IMR-90 (cell line): ENCODE results near the gene RAB15. TPM values are rescaled to one million over a fixed set of nuclear protein-coding genes. Genes with fewer than 3 reads are reported as not detected.

Source experiments
- ATAC-seq: fragments of 200-7000 bp; cut with Tn5 transposase; 2 replicates; pipeline ENCODE4 v1.9.1; 2020; ENCODE audit warnings: low read depth, mild to moderate bottlenecking, moderate library complexity
- BruUV-seq: library from RNA; stranded (reverse); fragments of 400-500 nt; replicated peaks from 2 replicates; lab custom pipeline; 2021; lab: Mats Ljungman, UMichigan
- CTCF ChIA-PET: fragments of 300-600 bp; formaldehyde crosslinking; extraction: SDS; loops from one replicate; lab custom pipeline; 2021; ENCODE audit warnings: antibody characterized with exemption; lab: Yijun Ruan, JAX
- POLR2A ChIA-PET: fragments of 300-600 bp; sonication (Branson Sonifier 250); formaldehyde crosslinking; loops from one replicate; lab custom pipeline; 2022; ENCODE audit warnings: antibody characterized with exemption; ENCODE audit not compliant: unreplicated experiment; lab: Charles Lee
- DNase-seq: peaks from one replicate; pipeline ENCODE4 v3.0.0; 2013
- H2AFZ ChIP-seq: replicated peaks from 2 replicates; pipeline ENCODE3; 2013; ENCODE audit warnings: low read length, mild to moderate bottlenecking; ENCODE audit not compliant: poor library complexity
- H2AK5ac ChIP-seq: 2 replicates; pipeline ENCODE4 v1.6.1; 2013; ENCODE audit warnings: low read depth, low read length, inconsistent platforms
- H2AK9ac ChIP-seq: replicated peaks from 2 replicates; pipeline ENCODE3; 2013; ENCODE audit warnings: mild to moderate bottlenecking, low read depth, low read length, moderate library complexity; ENCODE audit not compliant: poor library complexity
- H2BK120ac ChIP-seq: 2 replicates; pipeline ENCODE4 v1.6.1; 2013; ENCODE audit warnings: low read depth, low read length, inconsistent platforms
- H2BK15ac ChIP-seq: 3 replicates; pipeline ENCODE4 v1.6.1; 2013; ENCODE audit warnings: low read depth, low read length, inconsistent platforms
- H2BK20ac ChIP-seq: 2 replicates; pipeline ENCODE4 v1.6.1; 2013; ENCODE audit warnings: low read depth, mild to moderate bottlenecking, inconsistent platforms, low read length, moderate library complexity
- H2BK5ac ChIP-seq: 2 replicates; pipeline ENCODE4 v1.6.1; 2013; ENCODE audit warnings: mild to moderate bottlenecking, low read depth, low read length, inconsistent platforms; ENCODE audit not compliant: poor library complexity, severe bottlenecking
- H3K14ac ChIP-seq: replicated peaks from 2 replicates; pipeline ENCODE4 v1.6.1; 2013; ENCODE audit warnings: low read depth, low read length, inconsistent platforms
- H3K18ac ChIP-seq: 2 replicates; pipeline ENCODE4 v1.6.1; 2013; ENCODE audit warnings: low read depth, low read length, control low read depth
- H3K23ac ChIP-seq: 2 replicates; pipeline ENCODE4 v1.6.1; 2013; ENCODE audit warnings: low read depth, low read length, inconsistent platforms
- H3K27ac ChIP-seq: 2 replicates; pipeline ENCODE4 v1.5.1; 2013; ENCODE audit warnings: mild to moderate bottlenecking, control low read depth, low read length; ENCODE audit not compliant: insufficient read depth
- H3K27me3 ChIP-seq: 2 replicates; pipeline ENCODE4 v1.6.1; 2013; ENCODE audit warnings: low read length; ENCODE audit not compliant: control insufficient read depth, insufficient read depth
- H3K36me3 ChIP-seq: 2 replicates; pipeline ENCODE4 v1.6.1; 2013; ENCODE audit warnings: low read length, mixed read lengths; ENCODE audit not compliant: control insufficient read depth, insufficient read depth
- H3K4ac ChIP-seq: 2 replicates; pipeline ENCODE4 v1.6.1; 2013; ENCODE audit warnings: low read depth, low read length, inconsistent platforms
- H3K4me1 ChIP-seq: 2 replicates; pipeline ENCODE4 v1.6.1; 2013; ENCODE audit warnings: low read length, mixed read lengths; ENCODE audit not compliant: control insufficient read depth, insufficient read depth
- H3K4me2 ChIP-seq: 2 replicates; pipeline ENCODE4 v1.6.1; 2013; ENCODE audit warnings: low read depth, mild to moderate bottlenecking, control low read depth, low read length, moderate library complexity
- H3K4me3 ChIP-seq: 2 replicates; pipeline ENCODE4 v1.5.1; 2013; ENCODE audit warnings: low read depth, mild to moderate bottlenecking, control low read depth, low read length, moderate library complexity; ENCODE audit not compliant: insufficient read depth
- H3K56ac ChIP-seq: 2 replicates; pipeline ENCODE4 v1.6.1; 2013; ENCODE audit warnings: low read length, inconsistent platforms; ENCODE audit not compliant: insufficient read depth; ENCODE audit errors: extremely low read depth
- H3K79me1 ChIP-seq, 2 experiments: 2 replicates each; pipeline ENCODE4 v1.6.1; 2013; ENCODE audit warnings: low read length in 2 of 2, inconsistent platforms in 1 of 2, low read depth in 1 of 2
- H3K9ac ChIP-seq: 2 replicates; pipeline ENCODE4 v1.6.1; 2013; ENCODE audit warnings: low read depth, low read length, control low read depth
- H3K9me1 ChIP-seq: 2 replicates; pipeline ENCODE4 v1.6.1; 2013; ENCODE audit warnings: low read length, inconsistent platforms; ENCODE audit not compliant: insufficient read depth
- H3K9me3 ChIP-seq: 2 replicates; pipeline ENCODE4 v1.6.1; 2013; ENCODE audit warnings: low read length; ENCODE audit not compliant: control insufficient read depth, insufficient read depth
- H4K20me1 ChIP-seq: 2 replicates; pipeline ENCODE4 v1.6.1; 2013; ENCODE audit warnings: low read length, inconsistent platforms; ENCODE audit not compliant: insufficient read depth
- H4K5ac ChIP-seq: 2 replicates; pipeline ENCODE4 v1.6.1; 2013; ENCODE audit warnings: mild to moderate bottlenecking, low read depth, low read length, control low read depth
- H4K8ac ChIP-seq, 2 experiments: 2 replicates each; pipeline ENCODE4 v1.6.1; 2013; ENCODE audit warnings: low read depth in 2 of 2, low read length in 2 of 2, control low read depth in 1 of 2, inconsistent platforms in 1 of 2
- H4K91ac ChIP-seq: 2 replicates; pipeline ENCODE4 v1.6.1; 2013; ENCODE audit warnings: low read depth, low read length, inconsistent platforms; ENCODE audit not compliant: insufficient read depth
- MAZ ChIP-seq: IDR thresholded peaks from 2 replicates; pipeline ENCODE4 v1.6.1; 2012; ENCODE audit warnings: low read depth, mild to moderate bottlenecking, low read length, improper control_type of control experiment, moderate library complexity, borderline replicate concordance
- NFE2L2 ChIP-seq: fragments of 150-350 bp; IDR thresholded peaks from 2 replicates; pipeline ENCODE4 v1.6.1; 2016; ENCODE audit warnings: low read depth, mild to moderate bottlenecking, low read length
- RCOR1 ChIP-seq: IDR thresholded peaks from 2 replicates; pipeline ENCODE4 v1.6.1; 2012; ENCODE audit warnings: mild to moderate bottlenecking, low read length, improper control_type of control experiment; ENCODE audit not compliant: insufficient replicate concordance
- RFX5 ChIP-seq: IDR thresholded peaks from 2 replicates; pipeline ENCODE4 v1.8.0; 2012; ENCODE audit warnings: low read depth, mild to moderate bottlenecking, low read length, moderate library complexity
- WGBS, 2 experiments: methylation state at CpG; one replicate each; pipeline versions ENCODE4 v1.1.5 to v1.1.7; 2013; ENCODE audit warnings: missing lambda C conversion rate in 2 of 2; ENCODE audit not compliant: insufficient read length in 1 of 2; ENCODE audit errors: extremely low coverage in 2 of 2; 5-methylcytosine and 5-hydroxymethylcytosine counted together
- dilution Hi-C: fragments of 300-500 bp; cut with HindIII; formaldehyde crosslinking; loops from one replicate; pipeline ENCODE4 v1.14.3; 2018; ENCODE audit warnings: low sequenced_read_pairs; ENCODE audit not compliant: unreplicated experiment
- in situ Hi-C: fragments of 300-500 bp; cut with MboI; formaldehyde crosslinking; loops from 3 replicates; pipeline ENCODE4 v1.14.3; 2019; ENCODE audit warnings: low sequenced_read_pairs, inconsistent platforms, mixed read lengths
- intact Hi-C: fragments of 100-400 bp; cut with micrococcal nuclease; formaldehyde crosslinking; loops from 2 replicates; pipeline ENCODE4 v1.10.0; 2022
- polyA plus RNA-seq, 3 experiments: library from polyadenylated mRNA; depleted of rRNA; stranded (reverse); fragments of >200 nt; gene quantifications; 2 replicates each; pipeline ENCODE4 v1.2.3, GENCODE V29; 2012; ENCODE audit warnings: low replicate concordance in 1 of 3
- total RNA-seq: library from RNA; depleted of rRNA; stranded (reverse); fragments of >200 nt; gene quantifications from 2 replicates; pipeline ENCODE4 v1.2.3, GENCODE V29; 2012

RAB15 gene
- total and polyA plus RNA-seq, 2 of the 4 experiments (the other 2 are of a cell fraction), result 3.4 to 7.8 TPM

DNA sequence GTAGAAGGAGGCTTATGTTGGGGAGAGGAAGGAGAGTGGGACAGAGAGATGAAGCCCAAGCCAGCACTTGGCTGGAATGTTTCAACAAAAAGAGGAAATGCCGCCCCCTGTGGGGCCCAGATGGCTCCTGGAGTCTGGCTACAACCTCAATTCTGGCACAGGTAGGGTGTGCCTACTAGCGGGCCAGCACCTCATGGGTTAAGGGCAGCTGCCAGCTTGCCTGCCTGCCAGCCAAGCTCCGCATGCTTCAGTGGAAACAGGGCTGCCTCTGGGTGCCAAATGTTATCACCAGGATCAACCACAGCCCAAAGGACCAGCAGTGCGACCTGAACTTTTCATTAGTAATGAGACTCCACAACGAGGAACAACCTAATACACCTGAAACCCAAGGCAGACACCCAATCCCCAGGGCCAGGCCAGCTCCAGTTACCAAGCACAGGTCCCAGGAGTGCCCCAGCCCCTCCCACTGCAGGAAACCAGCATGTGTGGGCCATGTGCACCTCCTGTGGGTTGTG lies 11.3 kb downstream of the RAB15 start:
- Histone ChIP-seq H3K4me3 (no peak overlapping the region), H3K9me1 (no peaks in the 10 kb centered on the region; the same call in 1 of the 2 replicates), H3K9ac (no peak overlapping the region), H4K20me1 (no peaks in the 10 kb centered on the region), H3K27ac (no peak overlapping the region), H2AK5ac (no peak overlapping the region), H3K23ac (no peak overlapping the region), H2BK20ac (no peak overlapping the region), H2BK15ac (no peak overlapping the region), H3K4me1 (no peaks in the 10 kb centered on the region), H4K8ac (no peak overlapping the region), H2AK9ac (peak overlapping the region; percentile 13), H3K56ac (no peak overlapping the region), H3K9me3 (no peaks in the 10 kb centered on the region), H3K36me3 (no peaks in the 10 kb centered on the region), H2AFZ (no peak overlapping the region), H4K91ac (no peak overlapping the region), H3K18ac (no peak overlapping the region), H2BK120ac (no peak overlapping the region), H3K4ac (no peak overlapping the region), H3K27me3 (no peaks in the 10 kb centered on the region), H3K4me2 (no peak overlapping the region), H4K5ac (no peak overlapping the region), H2BK5ac (no peak overlapping the region), H3K14ac (no peak overlapping the region), H3K79me1 (no peaks in the 10 kb centered on the region)
- no TSS peak for BruUV-seq
- in situ Hi-C loops (no loop called here), dilution Hi-C loops (no loop called here), intact Hi-C loops (no loop called here)
- ChIA-PET POLR2A (no interaction called here), CTCF (no interaction called here)
- DNase-seq, result no peak
- TF ChIP-seq RFX5 (no peak), RCOR1 (no peak), NFE2L2 (no peak), MAZ (no peak)
- no peak for ATAC-seq
- WGBS, 2 experiments, result 54% methylated on average over 2 of the region's 5 CpGs; no CpG with 5 or more reads in 1 of the 2 experiments
